Gastroesophageal sphincter (tissue), 3 donors: Measurements from ENCODE around the gene DNAJB12.

Experiments used
- EP300 ChIP-seq: sonication (generic); formaldehyde crosslinking; IDR thresholded peaks from one replicate; pipeline ENCODE4 v1.6.1; 2017; ENCODE audit warnings: antibody characterized with exemption, mild to moderate bottlenecking
- POLR2A ChIP-seq, 2 donors: fragments of 450-650 bp; IDR thresholded peaks; one replicate each; pipeline ENCODE4 v1.6.1; 2017; ENCODE audit warnings: antibody characterized with exemption in 2 of 2, mild to moderate bottlenecking in 2 of 2, moderate library complexity in 1 of 2
- POLR2AphosphoS5 ChIP-seq: sonication (generic); formaldehyde crosslinking; IDR thresholded peaks from one replicate; pipeline ENCODE4 v1.6.1; 2017; ENCODE audit warnings: antibody characterized with exemption
- TF ChIP-seq, protein P1 (sequence below), 4 experiments: fragments of 200-600 bp in 2 of 4; fragments of 450-650 bp in 2 of 4; sonication (generic) in 1 of 4; IDR thresholded peaks; one replicate each; pipeline ENCODE4 v1.5.1; 2017 to 2019; ENCODE audit warnings: antibody characterized with exemption in 4 of 4, mild to moderate bottlenecking in 2 of 4, moderate library complexity in 2 of 4

GRCh38 chr10:72311667-72312066 lies 43.1 kb downstream of the DNAJB12 start:
- TF ChIP-seq POLR2A (IDR thresholded peaks at IDR 0.05) (no peak), POLR2AphosphoS5 (no peak), EP300 (no peak)
- TF ChIP-seq, protein P1, sequence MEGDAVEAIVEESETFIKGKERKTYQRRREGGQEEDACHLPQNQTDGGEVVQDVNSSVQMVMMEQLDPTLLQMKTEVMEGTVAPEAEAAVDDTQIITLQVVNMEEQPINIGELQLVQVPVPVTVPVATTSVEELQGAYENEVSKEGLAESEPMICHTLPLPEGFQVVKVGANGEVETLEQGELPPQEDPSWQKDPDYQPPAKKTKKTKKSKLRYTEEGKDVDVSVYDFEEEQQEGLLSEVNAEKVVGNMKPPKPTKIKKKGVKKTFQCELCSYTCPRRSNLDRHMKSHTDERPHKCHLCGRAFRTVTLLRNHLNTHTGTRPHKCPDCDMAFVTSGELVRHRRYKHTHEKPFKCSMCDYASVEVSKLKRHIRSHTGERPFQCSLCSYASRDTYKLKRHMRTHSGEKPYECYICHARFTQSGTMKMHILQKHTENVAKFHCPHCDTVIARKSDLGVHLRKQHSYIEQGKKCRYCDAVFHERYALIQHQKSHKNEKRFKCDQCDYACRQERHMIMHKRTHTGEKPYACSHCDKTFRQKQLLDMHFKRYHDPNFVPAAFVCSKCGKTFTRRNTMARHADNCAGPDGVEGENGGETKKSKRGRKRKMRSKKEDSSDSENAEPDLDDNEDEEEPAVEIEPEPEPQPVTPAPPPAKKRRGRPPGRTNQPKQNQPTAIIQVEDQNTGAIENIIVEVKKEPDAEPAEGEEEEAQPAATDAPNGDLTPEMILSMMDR (IDR thresholded peaks at IDR 0.05), result no peak
